HEK293 (cell line): Measurements from ENCODE around the gene BCOR.

Experiments
- EGR2 ChIP-seq: fragments of 450-650 bp; formaldehyde crosslinking; IDR thresholded peaks from 2 replicates; pipeline ENCODE4 v1.5.1; 2016; ENCODE audit warnings: low read depth, missing biosample characterization, missing genetic modification characterization
- FEZF1 ChIP-seq: fragments of 450-650 bp; formaldehyde crosslinking; IDR thresholded peaks from 2 replicates; pipeline ENCODE4 v1.5.1; 2016; ENCODE audit warnings: missing biosample characterization, missing genetic modification characterization
- HOXA7 ChIP-seq: sonication (generic); formaldehyde crosslinking; IDR thresholded peaks from 2 replicates; pipeline ENCODE4 v1.8.1; 2022; ENCODE audit warnings: missing genetic modification reagents, borderline replicate concordance
- PBX3 ChIP-seq: sonication (generic); formaldehyde crosslinking; IDR thresholded peaks from 2 replicates; pipeline ENCODE4 v1.8.1; 2022; ENCODE audit warnings: mild to moderate bottlenecking, moderate library complexity, missing genetic modification reagents
- PRDM10 ChIP-seq: fragments of 450-650 bp; formaldehyde crosslinking; IDR thresholded peaks from 2 replicates; pipeline ENCODE4 v1.5.1; 2016; ENCODE audit warnings: missing biosample characterization, missing genetic modification characterization
- PRDM6 ChIP-seq: fragments of 450-650 bp; formaldehyde crosslinking; IDR thresholded peaks from 2 replicates; pipeline ENCODE4 v1.5.1; 2017; ENCODE audit warnings: missing biosample characterization, missing genetic modification characterization
- SALL2 ChIP-seq: fragments of 450-650 bp; formaldehyde crosslinking; IDR thresholded peaks from 2 replicates; pipeline ENCODE4 v1.5.0; 2017; ENCODE audit warnings: missing biosample characterization, mild to moderate bottlenecking, missing genetic modification characterization, borderline replicate concordance
- ZBTB11 ChIP-seq: fragments of 450-650 bp; formaldehyde crosslinking; conservative IDR thresholded peaks from 2 replicates; pipeline ENCODE4 v1.5.1; 2016; ENCODE audit warnings: low read depth, missing biosample characterization, missing genetic modification characterization
- ZBTB49 ChIP-seq: fragments of 450-650 bp; formaldehyde crosslinking; IDR thresholded peaks from 2 replicates; pipeline ENCODE4 v1.5.1; 2016; ENCODE audit warnings: missing biosample characterization, missing genetic modification characterization, low read depth
- ZFHX2 ChIP-seq: fragments of 450-650 bp; formaldehyde crosslinking; conservative IDR thresholded peaks from 2 replicates; pipeline ENCODE4 v1.5.1; 2016; ENCODE audit warnings: missing biosample characterization, missing genetic modification characterization
- ZFP3 ChIP-seq: fragments of 450-650 bp; formaldehyde crosslinking; IDR thresholded peaks from 2 replicates; pipeline ENCODE4 v1.5.1; 2016; ENCODE audit warnings: low read depth, missing biosample characterization, missing genetic modification characterization
- ZNF10 ChIP-seq: fragments of 450-650 bp; formaldehyde crosslinking; IDR thresholded peaks from 2 replicates; pipeline ENCODE4 v1.5.1; 2017; ENCODE audit warnings: missing biosample characterization, missing genetic modification characterization
- ZNF114 ChIP-seq: fragments of 450-650 bp; formaldehyde crosslinking; IDR thresholded peaks from 2 replicates; pipeline ENCODE4 v1.5.0; 2017; ENCODE audit warnings: missing biosample characterization, missing genetic modification characterization
- ZNF155 ChIP-seq: fragments of 450-650 bp; formaldehyde crosslinking; IDR thresholded peaks from 2 replicates; pipeline ENCODE4 v1.5.1; 2016; ENCODE audit warnings: missing biosample characterization, missing genetic modification characterization
- ZNF16 ChIP-seq: fragments of 450-650 bp; formaldehyde crosslinking; IDR thresholded peaks from 2 replicates; pipeline ENCODE4 v1.5.1; 2016; ENCODE audit warnings: low read depth, missing biosample characterization, missing genetic modification characterization
- ZNF202 ChIP-seq: fragments of 450-650 bp; formaldehyde crosslinking; IDR thresholded peaks from 2 replicates; pipeline ENCODE4 v1.5.1; 2016; ENCODE audit warnings: missing biosample characterization, missing genetic modification characterization, borderline replicate concordance
- ZNF248 ChIP-seq: fragments of 450-650 bp; formaldehyde crosslinking; IDR thresholded peaks from 2 replicates; pipeline ENCODE4 v1.5.1; 2017; ENCODE audit warnings: missing biosample characterization, missing genetic modification characterization
- ZNF266 ChIP-seq: fragments of 450-650 bp; formaldehyde crosslinking; IDR thresholded peaks from 2 replicates; pipeline ENCODE4 v1.5.1; 2016; ENCODE audit warnings: missing biosample characterization, missing genetic modification characterization, low read depth
- ZNF354C ChIP-seq: fragments of 450-650 bp; formaldehyde crosslinking; IDR thresholded peaks from 2 replicates; pipeline ENCODE4 v1.5.1; 2016; ENCODE audit warnings: missing biosample characterization, missing genetic modification characterization, low read depth, borderline replicate concordance
- ZNF391 ChIP-seq: fragments of 450-650 bp; formaldehyde crosslinking; IDR thresholded peaks from 2 replicates; pipeline ENCODE4 v1.5.1; 2016; ENCODE audit warnings: low read depth, missing biosample characterization, missing genetic modification characterization, borderline replicate concordance
- ZNF544 ChIP-seq: fragments of 450-650 bp; formaldehyde crosslinking; IDR thresholded peaks from 2 replicates; pipeline ENCODE4 v1.5.0; 2017; ENCODE audit warnings: missing biosample characterization, missing genetic modification characterization
- ZNF571 ChIP-seq: fragments of 450-650 bp; formaldehyde crosslinking; IDR thresholded peaks from 2 replicates; pipeline ENCODE4 v1.5.0; 2017; ENCODE audit warnings: missing biosample characterization, missing genetic modification characterization
- ZNF610 ChIP-seq: fragments of 450-650 bp; formaldehyde crosslinking; IDR thresholded peaks from 2 replicates; pipeline ENCODE4 v1.5.1; 2016; ENCODE audit warnings: missing biosample characterization, missing genetic modification characterization, borderline replicate concordance
- ZNF624 ChIP-seq: fragments of 450-650 bp; formaldehyde crosslinking; IDR thresholded peaks from 2 replicates; pipeline ENCODE4 v1.5.1; 2017; ENCODE audit warnings: missing biosample characterization, missing genetic modification characterization
- ZNF664 ChIP-seq: fragments of 450-650 bp; formaldehyde crosslinking; IDR thresholded peaks from 2 replicates; pipeline ENCODE4 v1.5.1; 2016; ENCODE audit warnings: missing biosample characterization, missing genetic modification characterization
- ZNF677 ChIP-seq: fragments of 450-650 bp; IDR thresholded peaks from 2 replicates; pipeline ENCODE4 v1.5.0; 2018; ENCODE audit warnings: missing biosample characterization, mild to moderate bottlenecking, missing genetic modification characterization, moderate library complexity
- ZNF701 ChIP-seq: fragments of 450-650 bp; formaldehyde crosslinking; IDR thresholded peaks from 2 replicates; pipeline ENCODE4 v1.5.1; 2016; ENCODE audit warnings: missing biosample characterization, missing genetic modification characterization

Gene BCOR

GRCh38 chrX:40100537-40101429 is 3.0 kb upstream of the BCOR start (continued):
- TF ChIP-seq PBX3 (CRISPR knock-in tag) (no peak), ZNF610 (no peak), ZNF266 (tag by site-specific recombination) (no peak), ZNF114 (tag by site-specific recombination) (no peak), ZNF202 (tag by site-specific recombination) (no peak), ZFHX2 (tag by site-specific recombination) (peak; percentile 83), ZNF571 (tag by site-specific recombination) (no peak), FEZF1 (tag by site-specific recombination) (peak; percentile 73), ZNF10 (tag by site-specific recombination) (no peak), EGR2 (tag by site-specific recombination) (peak; percentile 77), ZNF701 (tag by site-specific recombination) (no peak), ZBTB49 (tag by site-specific recombination) (no peak), ZNF354C (no peak), ZNF248 (tag by site-specific recombination) (no peak), SALL2 (no peak), ZNF677 (no peak), ZNF391 (tag by site-specific recombination) (no peak), ZNF155 (tag by site-specific recombination) (no peak), PRDM10 (peak; percentile 62), ZNF16 (tag by site-specific recombination) (no peak), ZNF544 (tag by site-specific recombination) (no peak), ZNF664 (no peak), ZBTB11 (no peak; the same call in 1 of the 2 replicates), ZFP3 (tag by site-specific recombination) (no peak), ZNF624 (tag by site-specific recombination) (no peak), PRDM6 (tag by site-specific recombination) (peak; percentile 84), HOXA7 (CRISPR knock-in tag) (no peak)
